Measurements from ENCODE around the gene VSIG10L.

Gene VSIG10L

DNA sequence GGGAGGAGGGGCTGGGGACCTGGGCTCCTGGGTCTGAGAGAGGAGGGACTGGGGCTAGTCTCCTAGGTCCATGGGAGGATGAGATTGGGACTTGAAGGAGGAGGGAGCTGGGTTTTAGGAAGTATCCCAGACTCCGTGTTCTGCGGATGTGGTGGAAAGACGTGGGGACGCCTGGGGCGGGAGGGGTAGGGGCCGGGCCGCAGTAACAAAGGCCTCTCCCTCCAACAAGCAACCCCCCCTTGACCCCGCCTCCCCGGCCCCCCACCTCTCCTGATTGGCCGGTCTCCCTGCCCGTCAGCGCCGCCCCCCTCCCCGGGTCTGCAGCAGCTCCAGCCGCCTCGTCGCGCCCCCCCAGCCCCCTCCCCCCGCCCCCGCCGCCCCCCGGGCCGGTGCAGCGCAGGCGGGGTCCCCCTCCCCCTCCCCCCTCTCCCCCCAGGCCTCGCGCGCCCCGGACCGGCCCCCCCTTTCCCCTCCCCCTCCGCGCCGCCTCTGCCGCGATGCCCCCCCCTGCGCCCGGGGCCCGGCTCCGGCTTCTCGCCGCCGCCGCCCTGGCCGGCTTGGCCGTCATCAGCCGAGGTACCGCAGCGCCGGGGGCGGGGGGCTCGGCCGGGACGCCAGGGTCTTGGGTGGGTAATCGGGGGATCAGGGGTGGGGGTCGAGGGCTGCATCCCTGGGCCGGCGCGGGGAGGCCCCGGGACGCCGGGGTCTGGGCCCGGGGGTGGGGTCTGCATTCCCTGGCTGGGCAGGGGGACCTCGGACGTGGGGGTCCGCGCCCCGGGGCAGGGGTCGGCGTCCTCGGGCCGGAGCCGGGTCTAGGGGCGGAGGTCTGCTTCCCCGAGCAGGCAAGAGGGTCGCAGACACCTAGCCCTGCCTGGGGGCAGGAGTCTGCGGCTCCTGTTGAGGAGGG, 30.3 kb downstream of the VSIG10L start, which contains the start of gene IGLON5:
Gene IGLON5 (plus strand): TSS at position 294 of the 907 bp plus-strand sequence. CDS start 204 bp downstream, at position 498.
- no peak for DNase-seq

DNA sequence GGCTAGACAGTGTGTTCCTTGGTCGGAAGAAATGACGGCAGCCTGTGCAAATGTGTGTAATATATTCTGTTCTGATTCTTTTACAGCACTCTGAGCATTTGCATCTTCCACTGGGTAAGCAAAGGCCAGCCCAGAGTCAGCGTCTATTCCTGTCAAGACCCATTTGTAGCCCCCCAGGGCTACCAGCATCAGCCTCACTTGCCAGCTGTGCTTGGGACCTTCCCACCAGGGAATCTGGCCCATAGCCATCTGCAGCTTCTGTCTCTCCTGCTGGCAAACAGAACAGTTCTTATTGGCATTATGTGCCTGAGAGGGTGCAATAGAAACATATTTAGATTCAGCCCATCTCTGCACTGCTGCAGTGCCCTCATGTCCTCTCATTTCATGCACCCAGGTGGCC, 36.5 kb downstream of the VSIG10L start:
- DNase-seq, result no peak

DNA sequence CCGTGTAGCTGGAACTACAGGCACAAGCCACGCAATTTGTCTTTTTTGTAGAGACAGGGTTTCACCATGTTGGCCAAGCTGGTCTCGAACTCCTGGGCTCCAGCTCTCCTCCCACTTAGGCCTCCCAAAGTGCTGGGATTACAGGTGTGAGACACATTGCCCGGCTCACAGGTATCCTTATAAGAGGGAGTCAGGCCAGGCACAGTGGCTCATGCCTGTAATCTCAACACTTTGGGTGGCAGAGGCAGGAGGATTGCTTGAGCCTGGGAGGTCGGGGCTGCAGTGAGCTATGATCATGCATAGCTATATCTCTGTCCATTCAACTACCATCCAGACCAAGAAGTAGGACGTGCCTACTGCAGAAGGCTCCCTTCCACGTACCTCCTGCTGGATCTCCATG, 40.7 kb downstream of the VSIG10L start:
- no peak for DNase-seq

DNA sequence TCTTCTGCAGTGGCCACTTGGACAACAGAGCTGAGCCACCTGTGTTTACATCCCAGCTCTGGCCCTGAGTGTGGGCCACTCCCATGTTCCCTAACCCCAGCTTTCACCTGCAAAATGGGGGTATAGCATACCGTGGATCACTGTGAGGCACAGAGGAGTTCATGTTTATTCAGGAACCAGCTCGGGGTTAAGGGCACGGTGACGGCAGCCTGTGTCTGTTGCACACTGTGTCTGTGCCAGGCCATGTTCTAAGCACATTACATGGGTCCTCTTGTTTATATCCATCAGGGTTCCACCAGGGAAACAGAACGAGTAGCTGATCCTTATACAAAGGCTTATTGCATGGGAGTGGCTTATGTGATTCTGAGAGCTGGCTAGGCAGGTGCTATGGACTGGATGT, 44.5 kb downstream of the VSIG10L start:
- DNase-seq, result no peak

DNA sequence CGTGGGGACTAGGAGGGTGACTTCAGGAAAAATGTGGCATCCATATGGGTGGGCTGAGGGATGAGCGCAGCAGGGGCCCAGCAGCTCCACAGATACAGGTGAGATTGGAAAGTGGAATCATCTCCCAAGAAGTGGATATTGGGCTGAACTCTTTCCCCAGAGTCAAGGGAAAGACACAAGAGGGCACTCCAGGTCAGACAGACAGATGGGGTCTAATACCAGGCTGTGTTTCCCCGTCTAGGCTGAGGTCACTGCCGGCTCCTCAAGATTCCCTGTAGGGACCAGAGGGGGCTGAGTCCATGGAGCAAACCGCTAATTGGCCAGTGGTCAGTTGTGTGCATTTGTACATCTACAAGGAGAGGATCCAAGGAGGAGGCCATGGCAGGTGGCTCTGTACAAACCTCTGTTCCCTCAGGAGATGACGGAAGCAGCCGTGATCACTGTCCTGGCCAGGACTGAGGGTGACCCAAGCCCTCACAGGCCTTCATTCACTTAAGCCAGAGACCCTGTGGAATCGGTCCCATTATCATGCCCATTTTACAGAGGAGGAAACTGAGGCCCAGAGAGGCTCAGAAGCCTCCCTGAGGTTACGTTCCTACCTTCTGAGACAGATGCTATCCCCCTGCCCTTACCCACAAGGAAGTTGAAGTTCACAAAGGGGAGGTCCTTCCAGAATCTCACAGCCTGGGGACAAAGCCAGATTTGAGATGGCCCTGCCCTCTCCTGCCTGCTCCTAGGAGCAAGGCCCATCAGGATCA, 45.4 kb downstream of the VSIG10L start:
- DNase-seq, result peak in 2 of 3 donors; percentile 29 to 49

DNA sequence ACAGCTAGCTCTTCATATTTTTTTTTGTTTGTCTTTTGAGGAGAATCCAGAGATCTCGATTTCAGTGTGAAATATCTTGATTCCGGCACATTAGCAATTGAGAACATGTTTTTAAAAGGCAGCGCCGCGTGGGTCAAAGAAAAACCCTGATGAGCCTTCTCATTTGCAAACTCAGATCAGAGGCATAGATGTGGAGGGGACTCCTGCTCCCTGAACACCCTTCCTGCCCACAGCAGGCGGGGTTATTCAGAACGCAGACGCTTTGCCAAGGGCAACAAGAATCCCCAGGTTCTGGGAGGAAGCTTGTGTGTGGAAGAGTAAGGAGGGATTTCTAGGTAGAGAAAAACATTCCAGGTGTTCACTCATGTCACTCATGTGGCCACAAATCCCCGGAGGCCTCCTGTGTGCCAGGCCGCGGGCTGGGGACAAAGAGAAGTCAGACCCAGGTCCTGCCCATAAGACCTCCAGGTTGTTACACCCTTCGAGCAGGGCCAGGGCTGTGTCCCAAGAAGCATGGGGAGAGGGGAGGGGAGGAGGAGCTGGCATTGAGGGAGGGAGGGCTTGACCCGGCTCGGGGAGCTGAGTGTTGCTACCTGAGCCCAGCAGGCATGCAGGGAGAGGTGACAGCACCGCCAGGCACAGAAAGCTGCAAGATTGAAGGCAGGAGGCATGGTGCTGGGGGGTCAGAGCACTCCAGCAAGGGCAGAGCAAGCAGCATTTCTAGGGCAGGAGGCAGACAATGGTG, 46.4 kb downstream of the VSIG10L start:
- no peak for DNase-seq

DNA sequence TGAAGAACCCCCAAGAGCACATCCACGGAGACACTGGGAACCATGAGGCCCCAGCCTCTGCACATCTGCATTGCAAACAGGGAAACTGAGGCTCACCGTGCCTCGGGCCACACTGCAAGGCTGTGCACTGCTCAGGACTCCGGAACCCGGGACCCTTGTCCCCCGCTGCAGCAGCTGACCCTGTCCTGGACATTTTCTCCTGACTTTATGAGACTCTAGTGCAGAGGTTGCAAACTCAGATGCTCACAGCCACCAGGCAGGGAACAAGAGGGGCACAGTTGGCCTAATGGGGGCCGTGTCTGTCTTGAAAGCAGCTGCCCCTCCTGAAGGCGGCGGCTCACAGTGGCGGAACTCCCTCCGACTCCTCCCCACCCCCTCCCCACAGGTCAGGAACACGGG, 47.0 kb downstream of the VSIG10L start:
- no peak for DNase-seq

DNA sequence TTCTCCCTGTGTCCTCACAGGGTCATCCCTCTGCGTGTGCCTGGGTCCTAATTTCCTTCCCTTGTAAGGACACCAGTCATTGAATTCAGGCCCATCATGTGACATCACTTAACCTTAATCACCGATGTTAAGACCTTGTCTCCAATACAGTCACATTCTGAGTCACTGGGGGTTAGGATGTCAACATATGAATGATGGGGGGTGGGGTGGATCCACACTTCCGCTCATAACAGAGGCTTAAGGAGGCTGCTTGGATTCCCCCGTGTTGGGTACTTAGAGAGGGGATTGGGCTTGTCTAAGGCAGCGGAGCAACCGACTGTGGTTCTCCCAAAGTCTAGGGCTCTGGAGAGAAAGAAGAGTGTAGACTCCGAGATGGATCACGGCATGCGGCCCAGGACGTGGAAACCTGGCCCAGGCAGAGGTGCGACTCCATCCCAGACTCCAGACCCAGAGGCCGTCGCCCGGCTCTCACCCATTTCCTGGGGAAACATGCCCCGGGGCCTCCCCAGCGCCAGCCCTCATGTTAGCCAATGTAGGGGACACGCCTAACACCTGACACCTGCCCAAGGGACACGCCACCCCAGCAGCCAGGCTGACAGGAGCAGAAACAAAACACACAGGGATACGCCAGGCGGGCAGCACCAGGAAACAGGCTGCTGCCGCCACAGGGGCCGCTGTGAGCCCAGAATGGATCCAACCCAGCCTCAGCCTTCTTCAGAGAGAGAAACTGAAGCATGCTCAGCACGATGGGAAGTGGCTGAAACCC, 47.5 kb downstream of the VSIG10L start:
- peak in 2 of 3 donors; percentile 30 to 41 for DNase-seq

DNA sequence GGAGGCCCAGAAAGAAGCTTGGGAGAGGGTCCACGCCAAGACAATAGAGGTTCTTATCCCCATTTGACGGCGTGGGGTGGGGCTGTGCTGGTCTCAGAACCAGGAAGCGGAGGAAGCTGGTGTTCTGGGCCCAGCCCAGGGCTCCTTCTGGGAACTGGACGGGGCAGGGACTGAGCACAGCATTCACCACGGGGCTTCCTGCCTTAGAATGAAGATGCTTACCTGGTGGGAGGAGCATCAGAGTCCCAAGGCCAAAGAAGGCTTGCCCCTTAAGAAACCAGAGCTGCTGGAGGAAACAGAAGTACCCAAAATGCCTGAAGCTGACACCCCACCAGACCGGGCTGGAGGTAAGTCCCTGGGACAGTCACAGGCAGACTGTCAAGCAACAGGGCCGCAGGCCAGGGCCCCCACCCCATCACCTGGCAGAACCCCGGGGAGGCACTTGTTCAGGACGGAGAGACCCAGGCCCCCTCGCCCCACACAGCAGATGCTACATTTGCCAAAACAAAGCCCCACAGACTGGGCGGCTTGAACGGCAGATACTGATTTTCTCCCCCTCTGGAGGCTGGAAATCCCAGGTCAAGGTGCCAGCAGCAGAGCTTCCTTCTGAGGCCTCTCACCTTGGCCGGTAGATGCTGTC, 48.2 kb downstream of the VSIG10L start:
- DNase-seq, result no peak

DNA sequence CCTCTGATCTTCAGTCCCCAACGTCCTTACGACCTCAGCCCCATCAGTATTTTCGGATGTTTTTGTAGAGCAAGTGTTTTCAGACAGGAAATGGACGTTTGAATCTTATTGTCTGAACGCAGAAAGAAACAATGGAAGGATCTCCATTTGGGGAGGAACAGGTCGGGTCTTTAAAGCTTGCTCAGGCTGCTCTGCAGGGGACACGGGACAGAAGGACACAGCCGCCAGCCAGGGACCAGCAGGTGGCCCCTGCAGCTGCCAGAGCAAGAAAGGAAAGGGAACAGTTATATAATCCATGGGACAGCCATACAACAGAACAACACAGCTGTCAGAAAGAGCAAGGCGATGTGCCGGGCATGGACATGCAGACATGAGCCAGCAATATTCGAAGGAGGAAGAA, 49.0 kb downstream of the VSIG10L start:
- no peak for DNase-seq

DNA sequence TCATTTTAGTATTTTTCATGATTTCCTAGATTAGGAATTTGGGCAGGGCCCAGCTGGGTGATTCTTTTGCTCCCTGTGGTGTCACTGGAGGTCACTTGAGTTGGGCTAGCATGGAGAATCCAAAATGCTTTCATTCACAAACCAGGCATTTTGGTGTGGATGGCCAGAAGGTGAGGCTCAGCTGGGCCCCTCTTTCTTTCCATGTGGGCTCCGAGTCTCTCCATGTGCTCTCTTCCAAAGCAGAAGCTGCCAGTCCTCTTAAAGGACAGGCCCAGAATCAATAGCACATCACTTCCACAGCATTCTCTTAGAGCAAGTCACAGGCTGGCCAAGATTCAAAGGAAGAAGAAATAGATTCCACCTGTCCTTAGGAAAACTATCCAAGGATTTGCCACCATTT, 52.3 kb downstream of the VSIG10L start:
- DNase-seq, result no peak

DNA sequence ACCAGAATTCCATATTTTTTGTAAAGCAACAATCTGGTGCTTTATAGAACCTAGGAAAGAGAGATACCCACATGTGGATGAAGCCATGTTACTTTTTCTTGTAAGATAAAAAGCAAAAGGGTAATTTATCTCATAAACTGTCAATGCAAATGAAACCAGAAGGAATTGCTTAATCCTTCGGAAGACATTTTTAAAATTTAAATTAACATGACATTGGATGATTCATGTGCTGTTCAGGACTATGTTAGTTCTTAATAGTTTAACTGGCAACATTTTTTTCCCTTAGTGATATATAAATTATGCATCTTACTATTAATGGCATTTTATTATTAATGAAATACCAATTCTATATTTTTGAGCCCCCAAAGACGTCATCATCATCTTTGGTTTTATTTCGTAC, 56.3 kb downstream of the VSIG10L start:
- no peak for DNase-seq

DNA sequence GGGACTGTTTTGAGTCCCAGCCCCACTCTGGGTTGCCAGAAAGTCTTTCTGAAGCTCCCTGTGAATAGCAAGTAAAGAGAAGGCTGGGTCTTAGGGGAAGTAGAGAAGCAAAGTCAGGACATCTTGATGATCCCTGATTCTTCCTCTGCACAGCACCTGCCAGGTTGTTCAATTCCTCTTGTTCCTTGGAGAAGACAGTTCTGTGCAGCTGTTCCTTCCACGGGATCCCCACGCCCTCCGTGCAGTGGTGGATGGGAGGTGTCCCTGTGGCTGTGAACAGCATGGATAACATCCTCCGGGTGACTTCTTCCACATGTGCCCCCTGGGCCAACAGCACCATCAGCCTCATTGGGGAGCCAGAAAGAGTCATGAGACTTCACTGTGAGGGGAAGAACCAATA, 59.6 kb downstream of the VSIG10L start:
- DNase-seq, result no peak

Measured in suppressor macrophage treated with lipopolysaccharide for 1 hour (primary cell).